GM12874 (cell line): Measurements from ENCODE around the gene MLX.

ENCODE experiments used
- CTCF ChIP-seq: IDR thresholded peaks from 2 replicates; pipeline ENCODE4 v1.5.1; 2011; ENCODE audit warnings: low read depth, mild to moderate bottlenecking, control low read depth, low read length, moderate library complexity; ENCODE audit not compliant: insufficient read depth

Gene MLX

GRCh38 chr17:42554250-42555121, 12.4 kb upstream of the MLX start:
- no peak for TF ChIP-seq CTCF

- TF ChIP-seq CTCF = no peak
These were observed 11.7 kb upstream of the MLX start for GRCh38 chr17:42555122-42555622.

GRCh38 chr17:42555961-42556617, 10.8 kb upstream of the MLX start:
- TF ChIP-seq CTCF = peak; percentile 11; the same call in 1 of the 2 replicates

- no peak for TF ChIP-seq CTCF
These were observed 7.8 kb upstream of the MLX start for GRCh38 chr17:42559075-42559474.

- no peak for TF ChIP-seq CTCF
These were observed 6.7 kb upstream of the MLX start for GRCh38 chr17:42560246-42560645.

GRCh38 chr17:42561897-42562387, 5.0 kb upstream of the MLX start, which contains the start of gene COASY:
COASY (plus strand) TSS chr17:42562148; CDS start chr17:42562623, 475 bp downstream.
- TF ChIP-seq CTCF = no peak
